ENCODE data around the gene DAP.
"Not testable (repeated sequence)": the region's sequence is repeated elsewhere in the genome, so short reads cannot be mapped to it uniquely, and the experiment has no call there.

The DAP gene

GRCh38 chr5:10671041-10672008 lies 89.7 kb downstream of the DAP start:
- no peak for DNase-seq (ENCODE audit: low spot score)

- no peak for DNase-seq (ENCODE audit: low spot score)
These were observed 91.1 kb downstream of the DAP start for GRCh38 chr5:10669983-10670382.

- peak; percentile 26 for DNase-seq (ENCODE audit: low spot score)
These were observed 92.3 kb downstream of the DAP start for GRCh38 chr5:10668697-10669096.

- DNase-seq (ENCODE audit: low spot score): no peak
These were observed 93.5 kb downstream of the DAP start for GRCh38 chr5:10667431-10668057.

- no peak for DNase-seq (ENCODE audit: low spot score)
These were observed 94.3 kb downstream of the DAP start for GRCh38 chr5:10666531-10667299.

- no peak for DNase-seq (ENCODE audit: low spot score)
These were observed 95.2 kb downstream of the DAP start for GRCh38 chr5:10665799-10666198.

- not testable (repeated sequence) for DNase-seq (ENCODE audit: low spot score)
These were observed 96.8 kb downstream of the DAP start for GRCh38 chr5:10664180-10664769.

- no peak for DNase-seq (ENCODE audit: low spot score)
These were observed 97.4 kb downstream of the DAP start for GRCh38 chr5:10663489-10664179.

GRCh38 chr5:10662661-10663488 lies 98.2 kb downstream of the DAP start:
- no peak for DNase-seq (ENCODE audit: low spot score)

GRCh38 chr5:10662083-10662482 lies 99.0 kb downstream of the DAP start:
- no peak for DNase-seq (ENCODE audit: low spot score)

- DNase-seq (ENCODE audit: low spot score): no peak
These were observed 99.6 kb downstream of the DAP start for GRCh38 chr5:10661401-10661800.

GRCh38 chr5:10660720-10661387 lies 100.2 kb downstream of the DAP start:
- DNase-seq (ENCODE audit: low spot score): no peak

- DNase-seq (ENCODE audit: low spot score): no peak
These were observed 100.9 kb downstream of the DAP start for GRCh38 chr5:10660135-10660534.

- DNase-seq (ENCODE audit: low spot score): no peak
These were observed 102.8 kb downstream of the DAP start for GRCh38 chr5:10658265-10658664.

GRCh38 chr5:10655972-10656830 lies 104.8 kb downstream of the DAP start:
- no peak for DNase-seq (ENCODE audit: low spot score)

GRCh38 chr5:10655161-10655971 lies 105.7 kb downstream of the DAP start:
- DNase-seq (ENCODE audit: low spot score): no peak

- no peak for DNase-seq (ENCODE audit: low spot score)
These were observed 106.5 kb downstream of the DAP start for GRCh38 chr5:10654566-10654965.

GRCh38 chr5:10653751-10654400 lies 107.2 kb downstream of the DAP start:
- no peak for DNase-seq (ENCODE audit: low spot score)

Data from SW480 (cell line).